Natural killer cell (primary cell): ENCODE data around the gene PDLIM7. TPM values are rescaled to one million over a fixed set of nuclear protein-coding genes. Genes with fewer than 3 reads are reported as not detected.

ENCODE experiments used
- ATAC-seq, 3 donors: fragments of 150-1000 bp in 2 of 3; fragments of 200-7000 bp in 1 of 3; cut with Tn5 transposase; 1 replicate in 1 of 3; 2 replicates in 2 of 3; pipeline ENCODE4 v1.10.0; 2021; ENCODE audit warnings: mild to moderate bottlenecking in 2 of 3, moderate library complexity in 2 of 3
- DNase-seq, 2 donors: peaks; one replicate each; pipeline versions ENCODE4 v3.0.0 to v3.0.0-alpha.2; 2013 to 2021; ENCODE audit warnings: mixed read lengths in 1 of 2
- H3K27ac ChIP-seq: one replicate; pipeline ENCODE4 v1.5.1; 2013; ENCODE audit warnings: mild to moderate bottlenecking, low read length
- H3K27me3 ChIP-seq: one replicate; pipeline ENCODE4 v1.6.1; 2013; ENCODE audit warnings: low read length; ENCODE audit not compliant: control insufficient read depth, insufficient read depth
- H3K36me3 ChIP-seq: one replicate; pipeline ENCODE4 v1.6.1; 2013; ENCODE audit warnings: low read length; ENCODE audit not compliant: control insufficient read depth, insufficient read depth
- H3K4me1 ChIP-seq: one replicate; pipeline ENCODE4 v1.6.1; 2013; ENCODE audit warnings: low read length; ENCODE audit not compliant: control insufficient read depth, insufficient read depth
- H3K4me3 ChIP-seq: one replicate; pipeline ENCODE4 v1.5.1; 2013; ENCODE audit warnings: low read length
- H3K9me3 ChIP-seq: one replicate; pipeline ENCODE4 v1.6.1; 2013; ENCODE audit warnings: low read length; ENCODE audit not compliant: control insufficient read depth, insufficient read depth
- H3K27ac Mint-ChIP-seq, 2 donors: one replicate each; pipeline ENCODE4 v1.8.0; 2022; ENCODE audit warnings: mild to moderate bottlenecking in 2 of 2, mixed read lengths in 2 of 2, moderate library complexity in 1 of 2
- H3K27me3 Mint-ChIP-seq, 2 donors: one replicate each; pipeline ENCODE4 v1.8.0; 2022; ENCODE audit warnings: low read depth in 2 of 2, mixed read lengths in 2 of 2
- H3K36me3 Mint-ChIP-seq: one replicate; pipeline ENCODE4 v1.8.0; 2022; ENCODE audit warnings: mixed read lengths
- H3K4me1 Mint-ChIP-seq, 2 donors: one replicate each; pipeline ENCODE4 v1.8.0; 2022; ENCODE audit warnings: mixed read lengths in 2 of 2
- H3K4me3 Mint-ChIP-seq: one replicate; pipeline ENCODE4 v1.8.0; 2022; ENCODE audit warnings: mild to moderate bottlenecking, moderate library complexity, mixed read lengths
- H3K9me3 Mint-ChIP-seq, 2 donors: one replicate each; pipeline ENCODE4 v1.8.0; 2022; ENCODE audit warnings: mixed read lengths in 2 of 2
- CTCF ChIP-seq: fragments of 200-600 bp; IDR thresholded peaks from one replicate; pipeline ENCODE4 v1.8.0; 2022; ENCODE audit warnings: antibody characterized with exemption
- WGBS: methylation state at CpG from one replicate; pipeline ENCODE4 v1.1.7; 2013; ENCODE audit warnings: missing lambda C conversion rate; ENCODE audit not compliant: insufficient coverage; 5-methylcytosine and 5-hydroxymethylcytosine counted together
- intact Hi-C: fragments of 100-400 bp; cut with micrococcal nuclease; formaldehyde crosslinking; loops from one replicate; pipeline ENCODE4 v1.14.2; 2022
- total RNA-seq, 4 donors: library from RNA; stranded (reverse); fragments of 120-200 nt in 1 of 4; gene quantifications; one replicate each; pipeline versions ENCODE4 v1.2.3 to v1.2.4, GENCODE V29; 2013 to 2022

PDLIM7 gene
- total RNA-seq, 3 donors from 2014 or later (not counting 1 experiment from before 2014, with no cell fraction given) = 9.7 to 58.7 (median 14.7) TPM

- H3K27me3 ChIP-seq = no peaks in the 10 kb centered on the region
- H3K27ac Mint-ChIP-seq = no peak overlapping the region
- H3K4me1 ChIP-seq = peaks cover 55% of the 10 kb centered on the region
Measured at GRCh38 chr5:177449140-177450061, 48.0 kb downstream of the PDLIM7 start.

GRCh38 chr5:177448244-177448950 lies 49.0 kb downstream of the PDLIM7 start:
- Mint-ChIP-seq H3K9me3 (no peaks in the 10 kb centered on the region), H3K27ac (peak overlapping the region; percentile 68 to 79), H3K4me1 (peaks cover 27 to 49% of the 10 kb centered on the region in 2 donors), H3K27me3 (no peaks in the 10 kb centered on the region), H3K4me3 (peak overlapping the region; percentile 75), H3K36me3 (no peaks in the 10 kb centered on the region)
- H3K36me3 ChIP-seq = peaks cover 4% of the 10 kb centered on the region
- H3K9me3 ChIP-seq = no peaks in the 10 kb centered on the region
- DNase-seq (no peak), ATAC-seq (no peak)
- WGBS = 72% methylated on average over 6 of the region's 6 CpGs
- peaks cover 51% of the 10 kb centered on the region for H3K4me1 ChIP-seq
- intact Hi-C loops = loop anchor here (1.0 kb wide), 1 partner anchor 11 kb away; no protein-coding TSS in a partner anchor
- no peak overlapping the region for H3K4me3 ChIP-seq
- no peaks in the 10 kb centered on the region for H3K27me3 ChIP-seq
- TF ChIP-seq CTCF = no peak
- H3K27ac ChIP-seq = no peak overlapping the region

More at GRCh38 chr5:177449140-177450061, 48.0 kb downstream of the PDLIM7 start:
- DNase-seq = no peak
- H3K4me1 Mint-ChIP-seq = peaks cover 30 to 51% of the 10 kb centered on the region in 2 donors
- H3K4me3 Mint-ChIP-seq = no peak overlapping the region
- no peaks in the 10 kb centered on the region for H3K9me3 ChIP-seq
- no peaks in the 10 kb centered on the region for H3K27me3 Mint-ChIP-seq
- no peak overlapping the region for H3K27ac ChIP-seq
- no peaks in the 10 kb centered on the region for H3K36me3 ChIP-seq
- ATAC-seq = no peak
- H3K9me3 Mint-ChIP-seq = no peaks in the 10 kb centered on the region
- H3K4me3 ChIP-seq = no peak overlapping the region
- no peak for TF ChIP-seq CTCF
- intact Hi-C loops = loop anchor here (5.0 kb wide), 1 partner anchor 132 kb away; no protein-coding TSS in a partner anchor
- 84% methylated on average over 18 of the region's 18 CpGs for WGBS
- no peaks in the 10 kb centered on the region for H3K36me3 Mint-ChIP-seq

GRCh38 chr5:177447611-177448243 lies 49.7 kb downstream of the PDLIM7 start:
- Mint-ChIP-seq H3K4me1 (peaks cover 27 to 46% of the 10 kb centered on the region in 2 donors), H3K9me3 (no peaks in the 10 kb centered on the region), H3K27me3 (no peaks in the 10 kb centered on the region), H3K36me3 (no peaks in the 10 kb centered on the region), H3K4me3 (peak overlapping the region; percentile 75), H3K27ac (peak overlapping the region; percentile 68 to 79)
- Histone ChIP-seq H3K4me1 (peaks cover 47% of the 10 kb centered on the region), H3K27ac (peak overlapping the region; percentile 3), H3K4me3 (no peak overlapping the region), H3K27me3 (no peaks in the 10 kb centered on the region), H3K9me3 (no peaks in the 10 kb centered on the region), H3K36me3 (peaks cover 8% of the 10 kb centered on the region)
- intact Hi-C loops = loop anchor here (1.0 kb wide), 1 partner anchor 10 kb away; no protein-coding TSS in a partner anchor
- ATAC-seq = peak in 2 of 3 donors; percentile 3 to 8
- DNase-seq = peak in 1 of 2 donors; percentile 42
- 11% methylated on average over 23 of the region's 23 CpGs for WGBS
- TF ChIP-seq CTCF = no peak
